Kidney (tissue), 14 donors: ENCODE data around the gene CAMTA1. TPM values are rescaled to one million over a fixed set of nuclear protein-coding genes. Genes with fewer than 3 reads are reported as not detected.

Experiments used
- DNase-seq, 5 donors: peaks; one replicate each; pipeline ENCODE4 v3.0.0-alpha.2; 2013 to 2020
- FAIRE-seq: peaks from 2 replicates; lab custom pipeline; 2012; peaks lifted over from hg19 to GRCh38; lab: Jason Lieb, UNC
- H3K27ac ChIP-seq, 2 donors: one replicate each; pipeline ENCODE4 v1.7.0; 2013; ENCODE audit warnings: low read depth in 2 of 2, low read length in 2 of 2, inconsistent platforms in 1 of 2
- H3K27me3 ChIP-seq: one replicate; pipeline ENCODE4 v1.7.1; 2013; ENCODE audit warnings: low read length, inconsistent platforms; ENCODE audit not compliant: control insufficient read depth, insufficient read depth
- H3K36me3 ChIP-seq, 3 donors: one replicate each; pipeline versions ENCODE4 v1.7.0 to v1.7.1; 2013; ENCODE audit warnings: low read length in 3 of 3, control low read depth in 1 of 3, inconsistent platforms in 1 of 3; ENCODE audit not compliant: insufficient read depth in 3 of 3, control insufficient read depth in 2 of 3
- H3K4me1 ChIP-seq, 3 donors: one replicate each; pipeline versions ENCODE4 v1.7.0 to v1.7.1; 2013; ENCODE audit warnings: low read length in 3 of 3, inconsistent platforms in 1 of 3, low read depth in 1 of 3; ENCODE audit not compliant: control insufficient read depth in 2 of 3, insufficient read depth in 2 of 3
- H3K4me3 ChIP-seq, 3 donors: one replicate each; pipeline versions ENCODE4 v1.7.0 to v1.8.1; 2013; ENCODE audit warnings: low read length in 3 of 3, control low read depth in 1 of 3, inconsistent platforms in 1 of 3
- H3K9ac ChIP-seq, 3 donors: one replicate each; pipeline versions ENCODE4 v1.7.0 to v1.7.1; 2013; ENCODE audit warnings: low read length in 3 of 3, control low read depth in 1 of 3, inconsistent platforms in 1 of 3
- H3K9me3 ChIP-seq, 3 donors: one replicate each; pipeline versions ENCODE4 v1.7.0 to v1.7.1; 2013; ENCODE audit warnings: low read length in 3 of 3, control low read depth in 1 of 3, inconsistent platforms in 1 of 3; ENCODE audit not compliant: control insufficient read depth in 2 of 3, insufficient read depth in 1 of 3
- CTCF ChIP-seq: IDR thresholded peaks from 3 replicates; pipeline ENCODE4 v1.5.1; 2012; ENCODE audit warnings: mild to moderate bottlenecking, moderate library complexity, borderline replicate concordance; ENCODE audit not compliant: insufficient read depth; ENCODE audit errors: extremely low read depth
- intact Hi-C: fragments of 100-400 bp; cut with DNase I; formaldehyde crosslinking; loops from one replicate; pipeline ENCODE4 v1.11.1; 2022
- polyA plus RNA-seq: library from polyadenylated mRNA; stranded (reverse); fragments of 350-450 nt; fragmentation: Illumina TruSeq; extraction: RNeasy Lipid Tissue Mini Kit (QIAGEN cat#74804); gene quantifications from one replicate; pipeline ENCODE4 v1.2.3, GENCODE V29; 2014; ENCODE audit warnings: low read depth, low replicate concordance; ENCODE audit not compliant: insufficient read depth
- total RNA-seq: library from RNA; stranded (reverse); fragmentation: NEBNext Ultra II Directional; extraction: Animal tissue kit (Norgen Biotek cat#: 25700); gene quantifications from one replicate; pipeline ENCODE4 v1.2.1, GENCODE V29; 2021
- donor health status: control.
- donor health status: control.
- donor health status: control.
- donor health status: control.
- donor health status: control.
- donor health status: DM: yes; HTN: yes; CAD: no.
- donor health status: Normal renal cell carcinoma (clear cell type).

The CAMTA1 gene
- total and polyA plus RNA-seq, 2 donors from 2014 or later: 79.0 to 170 TPM

- no peak overlapping the region for H3K27ac ChIP-seq
- no peak overlapping the region for H3K4me3 ChIP-seq
- no peak for TF ChIP-seq CTCF
- FAIRE-seq (no peak), DNase-seq (no peak)
- H3K9me3 ChIP-seq: no peaks in the 10 kb centered on the region
- peaks cover 0 to 6% (median 2%) of the 10 kb centered on the region in 3 donors for H3K4me1 ChIP-seq
- no peaks in the 10 kb centered on the region for H3K27me3 ChIP-seq
- intact Hi-C loops: no loop called here
- no peak overlapping the region for H3K9ac ChIP-seq
- H3K36me3 ChIP-seq: no peaks in the 10 kb centered on the region
These were observed 333.9 kb downstream of the CAMTA1 start for GRCh38 chr1:7119156-7119555.

- Histone ChIP-seq H3K9me3 (no peaks in the 10 kb centered on the region), H3K27me3 (no peaks in the 10 kb centered on the region), H3K9ac (no peak overlapping the region), H3K4me1 (peaks cover 0 to 6% (median 2%) of the 10 kb centered on the region in 3 donors), H3K4me3 (no peak overlapping the region), H3K27ac (no peak overlapping the region), H3K36me3 (no peaks in the 10 kb centered on the region)
- intact Hi-C loops: no loop called here
- TF ChIP-seq CTCF: peak; percentile 19
- FAIRE-seq: no peak
- DNase-seq: no peak
These were observed 335.8 kb downstream of the CAMTA1 start for GRCh38 chr1:7120863-7121621.

- H3K4me3 ChIP-seq: no peak overlapping the region
- H3K4me1 ChIP-seq: peaks cover 0 to 6% (median 2%) of the 10 kb centered on the region in 3 donors
- no peaks in the 10 kb centered on the region for H3K9me3 ChIP-seq
- intact Hi-C loops: no loop called here
- no peaks in the 10 kb centered on the region for H3K27me3 ChIP-seq
- DNase-seq (no peak), FAIRE-seq (no peak)
- TF ChIP-seq CTCF: no peak
- no peak overlapping the region for H3K27ac ChIP-seq
- no peaks in the 10 kb centered on the region for H3K36me3 ChIP-seq
- H3K9ac ChIP-seq: no peak overlapping the region
These were observed 336.4 kb downstream of the CAMTA1 start for GRCh38 chr1:7121622-7121988.
